Hepatocyte (in vitro differentiated cells): ENCODE measurements around the gene PCCA.

Experiments
- EZH2 ChIP-seq: fragments of 200-600 bp; sonication (generic); IDR thresholded peaks from 2 replicates; pipeline ENCODE4 v1.6.1; 2016; ENCODE audit warnings: antibody characterized with exemption, mild to moderate bottlenecking, borderline replicate concordance
- EZH2phosphoT487 ChIP-seq: fragments of 200-600 bp; sonication (generic); IDR thresholded peaks from one replicate; pipeline ENCODE4 v1.6.1; 2018; ENCODE audit warnings: antibody characterized with exemption, mild to moderate bottlenecking, low read depth, moderate library complexity; ENCODE audit not compliant: unreplicated experiment, severe bottlenecking
- TF ChIP-seq, protein P1 (sequence below): fragments of 200-600 bp; sonication (generic); IDR thresholded peaks from 2 replicates; pipeline ENCODE4 v1.5.1; 2016; ENCODE audit warnings: antibody characterized with exemption, mild to moderate bottlenecking; ENCODE audit not compliant: poor library complexity

DNA sequence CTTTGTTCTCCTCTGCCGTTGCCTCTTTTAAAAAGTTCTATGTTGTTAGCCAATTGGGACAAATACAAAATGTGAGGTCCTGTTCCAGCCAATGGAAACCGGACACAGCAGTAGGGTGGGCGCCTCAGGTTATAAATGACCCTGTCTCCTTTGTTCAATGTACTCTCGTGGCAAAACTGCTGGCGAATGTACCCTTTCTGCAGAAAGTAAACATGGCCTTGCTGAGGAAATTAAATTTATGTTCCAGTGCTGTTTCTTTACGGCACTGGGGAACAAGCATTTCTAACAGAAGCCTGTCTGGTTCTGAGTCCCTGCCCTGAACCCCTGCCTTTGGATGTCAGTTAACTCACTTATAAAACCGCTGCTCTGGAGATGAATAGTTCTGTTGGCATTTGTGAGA lies 140.7 kb downstream of the PCCA start:
- TF ChIP-seq EZH2 = no peak
- TF ChIP-seq, protein P1, sequence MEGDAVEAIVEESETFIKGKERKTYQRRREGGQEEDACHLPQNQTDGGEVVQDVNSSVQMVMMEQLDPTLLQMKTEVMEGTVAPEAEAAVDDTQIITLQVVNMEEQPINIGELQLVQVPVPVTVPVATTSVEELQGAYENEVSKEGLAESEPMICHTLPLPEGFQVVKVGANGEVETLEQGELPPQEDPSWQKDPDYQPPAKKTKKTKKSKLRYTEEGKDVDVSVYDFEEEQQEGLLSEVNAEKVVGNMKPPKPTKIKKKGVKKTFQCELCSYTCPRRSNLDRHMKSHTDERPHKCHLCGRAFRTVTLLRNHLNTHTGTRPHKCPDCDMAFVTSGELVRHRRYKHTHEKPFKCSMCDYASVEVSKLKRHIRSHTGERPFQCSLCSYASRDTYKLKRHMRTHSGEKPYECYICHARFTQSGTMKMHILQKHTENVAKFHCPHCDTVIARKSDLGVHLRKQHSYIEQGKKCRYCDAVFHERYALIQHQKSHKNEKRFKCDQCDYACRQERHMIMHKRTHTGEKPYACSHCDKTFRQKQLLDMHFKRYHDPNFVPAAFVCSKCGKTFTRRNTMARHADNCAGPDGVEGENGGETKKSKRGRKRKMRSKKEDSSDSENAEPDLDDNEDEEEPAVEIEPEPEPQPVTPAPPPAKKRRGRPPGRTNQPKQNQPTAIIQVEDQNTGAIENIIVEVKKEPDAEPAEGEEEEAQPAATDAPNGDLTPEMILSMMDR = no peak
- TF ChIP-seq EZH2phosphoT487 = no peak
